ENCODE measurements around the gene STIP1. TPM values are rescaled to one million over a fixed set of nuclear protein-coding genes. Genes with fewer than 3 reads are reported as not detected.
A peak's percentile ranks its signal among the peaks of the same experiment; 100 is the strongest.

The STIP1 gene
- total and polyA plus RNA-seq, 7 donors = 124 to 207 (median 171) TPM

GRCh38 chr11:64237484-64237951, 51.5 kb downstream of the STIP1 start:
- peaks cover 24% of the 10 kb centered on the region for H3K4me1 ChIP-seq
- no peak for TF ChIP-seq CTCF (IDR thresholded peaks at IDR 0.05)

GRCh38 chr11:64238076-64238475, 52.1 kb downstream of the STIP1 start:
- 89 to 90% (median 90%) methylated on average over 9 of the region's 9 CpGs for WGBS, 3 donors
- no peak for TF ChIP-seq CTCF (IDR thresholded peaks at IDR 0.05)
- H3K4me3 ChIP-seq = no peak overlapping the region
- no peak for ATAC-seq
- H3K4me1 ChIP-seq = peaks cover 30% of the 10 kb centered on the region
- intact Hi-C loops (cut with DNase I) = no loop called here
- no peaks in the 10 kb centered on the region for H3K9me3 ChIP-seq
- no peaks in the 10 kb centered on the region for H3K27me3 ChIP-seq (ENCODE audit: insufficient read depth in 3 of 3, low read length in 2 of 3)
- DNase-seq = peak in 1 of 2 donors; percentile 51
- peaks cover 0 to 20% of the 10 kb centered on the region in 2 donors for H3K36me3 ChIP-seq (ENCODE audit: insufficient read depth in 1 of 2, low read depth in 1 of 2)
- H3K27ac ChIP-seq = no peak overlapping the region

More at GRCh38 chr11:64237484-64237951, 51.5 kb downstream of the STIP1 start:
- H3K4me3 ChIP-seq = no peak overlapping the region
- WGBS, 3 donors = 67 to 76% (median 71%) methylated on average over 12 of the region's 12 CpGs
- H3K27ac ChIP-seq = no peak overlapping the region
- peak in 1 of 2 donors; percentile 48 for DNase-seq
- peaks cover 0 to 18% of the 10 kb centered on the region in 2 donors for H3K36me3 ChIP-seq (ENCODE audit: insufficient read depth in 1 of 2, low read depth in 1 of 2)
- no peaks in the 10 kb centered on the region for H3K27me3 ChIP-seq (ENCODE audit: insufficient read depth in 3 of 3, low read length in 2 of 3)
- no peaks in the 10 kb centered on the region for H3K9me3 ChIP-seq
- intact Hi-C loops (cut with DNase I) = no loop called here
- no peak for ATAC-seq

DNA sequence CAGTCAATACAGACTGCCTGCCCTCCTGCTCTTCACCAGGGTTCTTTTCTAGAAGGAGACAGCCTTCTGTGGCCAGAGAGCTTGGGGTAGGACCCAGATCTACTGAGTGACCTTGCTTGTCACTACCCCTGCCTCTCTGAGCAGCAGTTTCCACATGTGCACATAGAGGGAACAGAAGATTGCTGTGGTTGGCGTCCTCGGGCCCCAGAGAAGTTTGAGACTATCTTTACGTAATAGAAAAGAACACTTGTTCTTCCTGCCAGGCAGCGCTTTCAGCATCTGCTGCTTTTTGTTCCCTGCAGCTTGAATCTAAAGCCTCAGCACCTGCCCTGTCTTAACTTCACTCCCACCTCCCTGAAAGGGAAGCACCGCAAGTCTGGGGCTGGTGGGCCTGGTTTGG, 53.0 kb downstream of the STIP1 start:
- no peak for TF ChIP-seq CTCF (IDR thresholded peaks at IDR 0.05)
- Histone ChIP-seq H3K4me1 (peaks cover 33% of the 10 kb centered on the region), H3K27ac (peak overlapping the region; percentile 99), H3K36me3 (ENCODE audit: insufficient read depth in 1 of 2, low read depth in 1 of 2) (peaks cover 0 to 30% of the 10 kb centered on the region in 2 donors), H3K4me3 (no peak overlapping the region), H3K9me3 (no peaks in the 10 kb centered on the region), H3K27me3 (ENCODE audit: insufficient read depth in 3 of 3, low read length in 2 of 3) (no peaks in the 10 kb centered on the region)
- 66 to 84% (median 72%) methylated on average over 5 of the region's 5 CpGs for WGBS, 3 donors
- intact Hi-C loops (cut with DNase I) = no loop called here
- DNase-seq = no peak
- ATAC-seq = no peak

- peak overlapping the region; percentile 93 for H3K4me3 ChIP-seq
- no peak for ATAC-seq
- WGBS, 3 donors = 75 to 82% (median 81%) methylated on average over 11 of the region's 11 CpGs
- TF ChIP-seq CTCF (IDR thresholded peaks at IDR 0.05) = no peak
- H3K27ac ChIP-seq = peak overlapping the region; percentile 99
- H3K9me3 ChIP-seq = no peaks in the 10 kb centered on the region
- intact Hi-C loops (cut with DNase I) = no loop called here
- H3K4me1 ChIP-seq = peaks cover 39% of the 10 kb centered on the region
- H3K36me3 ChIP-seq (ENCODE audit: insufficient read depth in 1 of 2, low read depth in 1 of 2) = peaks cover 0 to 38% of the 10 kb centered on the region in 2 donors
- peak in 1 of 2 donors; percentile 61 for DNase-seq
- no peaks in the 10 kb centered on the region for H3K27me3 ChIP-seq (ENCODE audit: insufficient read depth in 3 of 3, low read length in 2 of 3)
These were observed 53.9 kb downstream of the STIP1 start for GRCh38 chr11:64239662-64240434.

All from psoas muscle (tissue), 8 donors.